Measurements from ENCODE around the gene CD101.
A peak's percentile ranks its signal among the peaks of the same experiment; 100 is the strongest.

CD101 gene

DNA sequence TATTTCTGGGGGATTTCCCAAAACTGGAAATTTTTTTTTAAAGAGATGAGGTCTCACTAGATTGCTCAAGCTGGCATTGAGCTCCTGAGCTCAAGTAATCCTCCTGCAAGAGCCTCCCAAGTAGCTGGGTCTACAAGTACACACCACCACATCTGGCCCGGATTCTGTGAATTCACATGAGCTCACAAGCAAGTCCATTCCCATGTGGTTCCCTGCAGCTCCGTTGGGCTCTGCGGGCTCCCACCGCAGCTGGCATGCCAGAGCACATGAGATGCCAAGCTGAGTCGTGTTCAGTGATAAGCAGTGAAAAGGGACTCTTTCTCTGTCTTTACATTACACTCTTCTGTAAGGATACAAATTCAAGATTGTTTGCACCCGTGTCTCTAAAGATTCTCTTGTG, 36.7 kb downstream of the CD101 start:
- no peaks in the 10 kb centered on the region for H3K4me1 ChIP-seq (ENCODE audit: control insufficient read depth, insufficient read depth, low read length)
- H3K27me3 ChIP-seq (ENCODE audit: control insufficient read depth, insufficient read depth, low read length): no peaks in the 10 kb centered on the region
- no peak overlapping the region for H3K4me2 ChIP-seq (ENCODE audit: low read length)
- no peaks in the 10 kb centered on the region for H3K9me3 ChIP-seq (replicated peaks; ENCODE audit: low read length)
- H3K36me3 ChIP-seq (ENCODE audit: insufficient read depth, low read length): no peaks in the 10 kb centered on the region
- H3K4me3 ChIP-seq (ENCODE audit: low read length): no peak overlapping the region
- H3K9ac ChIP-seq (ENCODE audit: low read depth, low read length): no peak overlapping the region

GRCh38 chr1:117044217-117044616, 42.7 kb downstream of the CD101 start:
- H3K4me1 ChIP-seq (ENCODE audit: control insufficient read depth, insufficient read depth, low read length): no peaks in the 10 kb centered on the region
- H3K9me3 ChIP-seq (replicated peaks; ENCODE audit: low read length): no peaks in the 10 kb centered on the region
- H3K9ac ChIP-seq (ENCODE audit: low read depth, low read length): no peak overlapping the region
- no peak overlapping the region for H3K4me3 ChIP-seq (ENCODE audit: low read length)
- no peaks in the 10 kb centered on the region for H3K36me3 ChIP-seq (ENCODE audit: insufficient read depth, low read length)
- no peaks in the 10 kb centered on the region for H3K27me3 ChIP-seq (ENCODE audit: control insufficient read depth, insufficient read depth, low read length)
- H3K4me2 ChIP-seq (ENCODE audit: low read length): no peak overlapping the region

DNA sequence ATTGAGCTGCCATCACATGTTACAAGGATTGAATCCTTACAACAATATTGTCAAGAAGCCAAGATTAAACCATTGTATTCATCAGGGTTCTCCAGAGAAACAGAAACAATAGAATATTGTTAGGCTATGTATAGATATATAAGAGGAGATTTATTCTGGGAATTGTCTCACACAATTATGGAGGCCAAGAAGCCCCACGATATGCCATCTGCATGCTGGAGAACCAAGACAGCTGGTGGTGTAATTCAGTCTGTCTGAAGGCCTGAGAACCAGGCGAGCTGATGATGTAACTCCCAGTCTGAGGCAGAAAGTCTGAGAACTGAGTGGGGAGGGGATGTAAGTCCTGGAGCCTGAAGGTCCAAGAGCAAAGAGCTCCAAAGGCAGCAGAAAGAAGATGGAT, 44.1 kb downstream of the CD101 start:
- Histone ChIP-seq H3K4me3 (ENCODE audit: low read length) (no peak overlapping the region), H3K9me3 (replicated peaks; ENCODE audit: low read length) (no peaks in the 10 kb centered on the region), H3K4me2 (ENCODE audit: low read length) (no peak overlapping the region), H3K27me3 (ENCODE audit: control insufficient read depth, insufficient read depth, low read length) (no peaks in the 10 kb centered on the region), H3K4me1 (ENCODE audit: control insufficient read depth, insufficient read depth, low read length) (no peaks in the 10 kb centered on the region), H3K36me3 (ENCODE audit: insufficient read depth, low read length) (no peaks in the 10 kb centered on the region), H3K9ac (ENCODE audit: low read depth, low read length) (no peak overlapping the region)

- Histone ChIP-seq H3K36me3 (ENCODE audit: insufficient read depth, low read length) (no peaks in the 10 kb centered on the region), H3K9me3 (replicated peaks; ENCODE audit: low read length) (no peaks in the 10 kb centered on the region), H3K27me3 (ENCODE audit: control insufficient read depth, insufficient read depth, low read length) (no peaks in the 10 kb centered on the region), H3K4me1 (ENCODE audit: control insufficient read depth, insufficient read depth, low read length) (peaks cover 7% of the 10 kb centered on the region), H3K4me3 (ENCODE audit: low read length) (no peak overlapping the region), H3K9ac (ENCODE audit: low read depth, low read length) (no peak overlapping the region), H3K4me2 (ENCODE audit: low read length) (no peak overlapping the region)
Measured at GRCh38 chr1:117046781-117047180, 45.2 kb downstream of the CD101 start.

DNA sequence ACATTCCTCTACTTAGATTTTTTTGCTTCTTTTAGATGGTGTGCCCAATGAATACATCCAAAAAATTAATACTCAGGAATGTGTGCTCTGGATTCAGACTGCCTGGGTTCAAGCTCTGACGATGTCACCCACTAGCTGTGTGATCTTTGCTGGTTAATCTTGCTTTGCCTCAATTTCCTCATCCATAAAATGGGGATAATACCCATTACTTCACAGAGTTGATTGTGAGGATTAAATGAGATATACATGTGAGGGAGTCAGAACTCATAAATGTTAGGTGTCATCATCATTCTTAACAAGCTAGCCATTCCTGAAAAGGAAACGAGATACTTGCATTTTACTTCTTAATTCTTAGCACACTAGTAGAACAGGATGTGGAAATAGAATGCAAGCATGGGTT, 45.7 kb downstream of the CD101 start:
- H3K4me3 ChIP-seq (ENCODE audit: low read length): no peak overlapping the region
- no peaks in the 10 kb centered on the region for H3K9me3 ChIP-seq (replicated peaks; ENCODE audit: low read length)
- H3K4me2 ChIP-seq (ENCODE audit: low read length): no peak overlapping the region
- no peak overlapping the region for H3K9ac ChIP-seq (ENCODE audit: low read depth, low read length)
- peaks cover 9% of the 10 kb centered on the region for H3K4me1 ChIP-seq (ENCODE audit: control insufficient read depth, insufficient read depth, low read length)
- H3K36me3 ChIP-seq (ENCODE audit: insufficient read depth, low read length): no peaks in the 10 kb centered on the region
- H3K27me3 ChIP-seq (ENCODE audit: control insufficient read depth, insufficient read depth, low read length): no peaks in the 10 kb centered on the region

DNA sequence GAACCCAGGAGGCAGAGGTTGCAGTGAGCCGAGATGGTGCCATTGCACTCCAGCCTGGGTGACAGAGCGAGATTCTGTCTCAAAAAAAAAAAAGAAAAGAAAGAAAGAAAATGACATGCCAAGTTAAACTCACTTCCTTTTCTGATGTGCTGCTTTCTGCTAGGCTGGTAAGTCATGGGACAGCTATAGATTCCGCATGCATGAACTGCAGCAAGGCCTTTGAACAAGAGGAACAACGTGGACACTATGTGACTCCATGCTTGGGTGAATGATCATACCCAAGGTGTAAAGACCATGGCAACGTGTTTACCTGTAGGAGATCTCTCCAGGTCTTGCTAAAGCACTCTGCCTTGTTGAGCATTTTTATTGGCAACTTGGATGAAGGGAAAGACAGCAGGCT, 48.3 kb downstream of the CD101 start:
- Histone ChIP-seq H3K4me3 (ENCODE audit: low read length) (no peak overlapping the region), H3K4me1 (ENCODE audit: control insufficient read depth, insufficient read depth, low read length) (peaks cover 9% of the 10 kb centered on the region), H3K27me3 (ENCODE audit: control insufficient read depth, insufficient read depth, low read length) (no peaks in the 10 kb centered on the region), H3K9me3 (replicated peaks; ENCODE audit: low read length) (no peaks in the 10 kb centered on the region), H3K4me2 (ENCODE audit: low read length) (no peak overlapping the region), H3K9ac (ENCODE audit: low read depth, low read length) (no peak overlapping the region), H3K36me3 (ENCODE audit: insufficient read depth, low read length) (no peaks in the 10 kb centered on the region)

DNA sequence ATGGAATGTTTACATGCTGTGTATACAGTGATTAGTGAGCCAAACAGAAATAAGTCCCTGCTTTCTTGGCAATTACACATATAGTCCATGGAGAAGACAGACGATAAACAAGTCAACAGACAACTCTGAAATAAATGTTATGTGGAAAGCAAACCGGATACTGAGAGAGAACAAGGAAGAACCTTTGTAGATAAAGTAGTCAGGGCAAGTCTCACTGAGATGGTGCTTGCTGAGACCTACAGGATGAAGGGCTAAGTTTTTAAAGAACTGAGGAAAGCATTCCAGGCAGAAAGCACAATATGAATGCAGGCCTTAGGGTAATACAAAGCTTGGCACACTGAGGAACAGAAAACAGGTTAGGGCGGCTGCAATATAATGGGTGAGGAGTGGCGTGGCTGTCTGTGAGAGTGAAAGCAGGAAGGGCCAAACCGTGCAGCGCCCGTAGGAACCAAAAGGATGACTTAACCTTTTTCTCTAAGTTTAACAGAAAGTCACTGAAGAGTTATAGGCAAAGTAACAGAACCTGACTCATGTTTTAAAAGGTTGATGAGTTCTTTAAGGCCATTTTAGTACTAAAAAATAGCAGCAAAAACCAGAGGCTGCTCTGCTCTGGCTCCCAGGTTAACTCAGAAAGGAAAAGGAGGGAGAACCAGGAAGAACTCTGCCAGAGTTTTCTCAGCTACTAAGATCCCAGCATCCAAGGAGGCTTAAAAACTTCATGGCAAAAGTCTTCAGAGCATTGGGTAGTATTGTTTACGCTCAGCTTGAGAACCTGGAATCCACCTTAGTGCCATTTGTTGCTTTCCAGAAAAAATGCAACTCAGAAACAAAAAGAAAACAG, 49.9 kb downstream of the CD101 start:
- Histone ChIP-seq H3K4me1 (ENCODE audit: control insufficient read depth, insufficient read depth, low read length) (peaks cover 9% of the 10 kb centered on the region), H3K4me2 (ENCODE audit: low read length) (peak overlapping the region; percentile 72), H3K9me3 (replicated peaks; ENCODE audit: low read length) (no peaks in the 10 kb centered on the region), H3K9ac (ENCODE audit: low read depth, low read length) (peak overlapping the region; percentile 65), H3K36me3 (ENCODE audit: insufficient read depth, low read length) (no peaks in the 10 kb centered on the region), H3K27me3 (ENCODE audit: control insufficient read depth, insufficient read depth, low read length) (no peaks in the 10 kb centered on the region), H3K4me3 (ENCODE audit: low read length) (peak overlapping the region; percentile 55)

DNA sequence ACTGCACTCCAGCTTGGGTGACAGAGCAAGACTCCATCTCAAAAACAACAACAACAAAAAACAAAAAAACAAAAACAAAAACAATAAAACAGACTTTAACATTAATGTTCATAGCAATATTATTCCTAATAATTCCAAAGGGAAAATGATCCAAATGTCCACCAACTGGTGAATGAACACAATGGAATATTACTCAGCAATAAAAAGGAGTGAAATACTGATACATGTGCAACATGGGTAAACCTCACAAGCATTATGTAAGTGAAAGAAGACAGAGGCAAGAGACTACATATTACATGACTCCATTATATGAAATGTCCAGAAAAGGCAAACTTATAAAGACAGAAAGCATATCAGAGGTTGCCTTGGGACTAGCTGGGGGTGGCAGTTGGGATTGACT, 52.5 kb downstream of the CD101 start:
- Histone ChIP-seq H3K27me3 (ENCODE audit: control insufficient read depth, insufficient read depth, low read length) (no peaks in the 10 kb centered on the region), H3K36me3 (ENCODE audit: insufficient read depth, low read length) (no peaks in the 10 kb centered on the region), H3K4me2 (ENCODE audit: low read length) (no peak overlapping the region), H3K4me1 (ENCODE audit: control insufficient read depth, insufficient read depth, low read length) (peaks cover 12% of the 10 kb centered on the region), H3K4me3 (ENCODE audit: low read length) (no peak overlapping the region), H3K9ac (ENCODE audit: low read depth, low read length) (no peak overlapping the region), H3K9me3 (replicated peaks; ENCODE audit: low read length) (no peaks in the 10 kb centered on the region)

DNA sequence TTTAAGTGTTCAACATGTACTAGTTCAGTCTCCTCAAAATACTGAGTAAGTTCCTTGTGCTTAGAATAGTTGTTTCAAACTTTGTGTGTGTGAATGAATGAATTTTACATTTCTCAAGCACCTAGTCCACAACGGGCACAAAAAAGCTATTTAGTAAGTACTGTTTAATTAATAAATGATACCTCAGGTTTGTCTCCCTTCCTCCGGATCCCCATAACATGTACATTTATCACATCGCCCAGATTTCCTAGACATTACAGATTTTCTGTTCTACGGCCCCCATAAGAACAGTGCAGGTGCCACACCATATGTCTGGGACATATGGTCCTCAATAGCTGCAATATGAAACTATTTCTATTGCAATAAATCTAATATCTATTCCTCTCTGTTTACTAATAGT, 57.2 kb downstream of the CD101 start:
- no peak overlapping the region for H3K4me3 ChIP-seq (ENCODE audit: low read length)
- H3K27me3 ChIP-seq (ENCODE audit: control insufficient read depth, insufficient read depth, low read length): no peaks in the 10 kb centered on the region
- H3K9ac ChIP-seq (ENCODE audit: low read depth, low read length): no peak overlapping the region
- H3K4me2 ChIP-seq (ENCODE audit: low read length): peak overlapping the region; percentile 95
- H3K36me3 ChIP-seq (ENCODE audit: insufficient read depth, low read length): no peaks in the 10 kb centered on the region
- no peaks in the 10 kb centered on the region for H3K9me3 ChIP-seq (replicated peaks; ENCODE audit: low read length)
- peaks cover 15% of the 10 kb centered on the region for H3K4me1 ChIP-seq (ENCODE audit: control insufficient read depth, insufficient read depth, low read length)

- Histone ChIP-seq H3K36me3 (ENCODE audit: insufficient read depth, low read length) (no peaks in the 10 kb centered on the region), H3K4me2 (ENCODE audit: low read length) (peak overlapping the region; percentile 95), H3K4me3 (ENCODE audit: low read length) (peak overlapping the region; percentile 78), H3K9me3 (replicated peaks; ENCODE audit: low read length) (no peaks in the 10 kb centered on the region), H3K4me1 (ENCODE audit: control insufficient read depth, insufficient read depth, low read length) (peaks cover 15% of the 10 kb centered on the region), H3K27me3 (ENCODE audit: control insufficient read depth, insufficient read depth, low read length) (no peaks in the 10 kb centered on the region), H3K9ac (ENCODE audit: low read depth, low read length) (peak overlapping the region; percentile 62)
Measured at GRCh38 chr1:117059334-117059677, 57.7 kb downstream of the CD101 start.

- no peaks in the 10 kb centered on the region for H3K36me3 ChIP-seq (ENCODE audit: insufficient read depth, low read length)
- H3K4me3 ChIP-seq (ENCODE audit: low read length): peak within 1 kb of the TSS; percentile 78
- peaks cover 15% of the 10 kb centered on the region for H3K4me1 ChIP-seq (ENCODE audit: control insufficient read depth, insufficient read depth, low read length)
- H3K27me3 ChIP-seq (ENCODE audit: control insufficient read depth, insufficient read depth, low read length): no peaks in the 10 kb centered on the region
- H3K4me2 ChIP-seq (ENCODE audit: low read length): peak within 1 kb of the TSS; percentile 95
- no peaks in the 10 kb centered on the region for H3K9me3 ChIP-seq (replicated peaks; ENCODE audit: low read length)
- peak within 1 kb of the TSS; percentile 81 for H3K9ac ChIP-seq (ENCODE audit: low read depth, low read length)
Measured at GRCh38 chr1:117059678-117060440, 58.3 kb downstream of the CD101 start, which contains the start of gene TTF2. TTF2 (plus strand) TSS chr1:117060326; CDS start chr1:117060347, 21 bp downstream.
